ENCODE measurements around the gene RABGAP1L.

RABGAP1L gene

GRCh38 chr1:174258148-174258550, 98.8 kb downstream of the RABGAP1L start:
- Histone ChIP-seq H3K27me3 (replicated peaks; ENCODE audit: control insufficient read depth, insufficient read depth, low read length) (no peaks in the 10 kb centered on the region), H3K4me3 (replicated peaks; ENCODE audit: low read depth, low read length) (no peak overlapping the region), H3K36me3 (ENCODE audit: control insufficient read depth, insufficient read depth, low read length) (peaks cover 6% of the 10 kb centered on the region)
- TF ChIP-seq CTCF (IDR thresholded peaks at IDR 0.05; ENCODE audit: insufficient read depth, low read length, poor library complexity, severe bottlenecking), result peak; percentile 1
- DNase-seq (ENCODE audit: extremely low read depth, insufficient read length), result no peak

- peak; percentile 24 for DNase-seq (ENCODE audit: extremely low read depth, insufficient read length)
- no peak overlapping the region for H3K4me3 ChIP-seq (replicated peaks; ENCODE audit: low read depth, low read length)
- H3K36me3 ChIP-seq (ENCODE audit: control insufficient read depth, insufficient read depth, low read length), result peaks cover 4% of the 10 kb centered on the region
- no peaks in the 10 kb centered on the region for H3K27me3 ChIP-seq (replicated peaks; ENCODE audit: control insufficient read depth, insufficient read depth, low read length)
- TF ChIP-seq CTCF (IDR thresholded peaks at IDR 0.05; ENCODE audit: insufficient read depth, low read length, poor library complexity, severe bottlenecking), result peak; percentile 61
These were observed 103.3 kb downstream of the RABGAP1L start for GRCh38 chr1:174262349-174263241.

GRCh38 chr1:174265282-174265681, 106.0 kb downstream of the RABGAP1L start:
- Histone ChIP-seq H3K27me3 (replicated peaks; ENCODE audit: control insufficient read depth, insufficient read depth, low read length) (no peaks in the 10 kb centered on the region), H3K4me3 (replicated peaks; ENCODE audit: low read depth, low read length) (no peak overlapping the region), H3K36me3 (ENCODE audit: control insufficient read depth, insufficient read depth, low read length) (peaks cover 4% of the 10 kb centered on the region; the same call in 1 of the 2 replicates)
- no peak for TF ChIP-seq CTCF (IDR thresholded peaks at IDR 0.05; ENCODE audit: insufficient read depth, low read length, poor library complexity, severe bottlenecking)
- no peak for DNase-seq (ENCODE audit: extremely low read depth, insufficient read length)

- Histone ChIP-seq H3K27me3 (replicated peaks; ENCODE audit: control insufficient read depth, insufficient read depth, low read length) (no peaks in the 10 kb centered on the region), H3K36me3 (ENCODE audit: control insufficient read depth, insufficient read depth, low read length) (peaks cover 4% of the 10 kb centered on the region; the same call in 1 of the 2 replicates), H3K4me3 (replicated peaks; ENCODE audit: low read depth, low read length) (no peak overlapping the region)
- no peak for DNase-seq (ENCODE audit: extremely low read depth, insufficient read length)
- no peak for TF ChIP-seq CTCF (IDR thresholded peaks at IDR 0.05; ENCODE audit: insufficient read depth, low read length, poor library complexity, severe bottlenecking)
These were observed 107.2 kb downstream of the RABGAP1L start for GRCh38 chr1:174266476-174266875.

GRCh38 chr1:174266991-174267612, 107.8 kb downstream of the RABGAP1L start:
- TF ChIP-seq CTCF (IDR thresholded peaks at IDR 0.05; ENCODE audit: insufficient read depth, low read length, poor library complexity, severe bottlenecking), result no peak
- no peak overlapping the region for H3K4me3 ChIP-seq (replicated peaks; ENCODE audit: low read depth, low read length)
- no peak for DNase-seq (ENCODE audit: extremely low read depth, insufficient read length)

More at GRCh38 chr1:174266991-174267612, 107.8 kb downstream of the RABGAP1L start:
- H3K27me3 ChIP-seq (replicated peaks; ENCODE audit: control insufficient read depth, insufficient read depth, low read length), result no peaks in the 10 kb centered on the region
- peaks cover 4% of the 10 kb centered on the region; the same call in 1 of the 2 replicates for H3K36me3 ChIP-seq (ENCODE audit: control insufficient read depth, insufficient read depth, low read length)

Measured in GM06990 (cell line).